Suppressor macrophage treated with lipopolysaccharide for 1 hour (primary cell): ENCODE data around the gene SLC39A5.
"Not testable (repeated sequence)": the region's sequence is repeated elsewhere in the genome, so short reads cannot be mapped to it uniquely, and the experiment has no call there.

Experiments used
- DNase-seq, 3 donors: peaks; one replicate each; pipeline ENCODE4 v3.0.0-alpha.2; 2020 to 2022

SLC39A5 gene

GRCh38 chr12:56248711-56249110 is 18.9 kb downstream of the SLC39A5 start:
- no peak for DNase-seq

DNA sequence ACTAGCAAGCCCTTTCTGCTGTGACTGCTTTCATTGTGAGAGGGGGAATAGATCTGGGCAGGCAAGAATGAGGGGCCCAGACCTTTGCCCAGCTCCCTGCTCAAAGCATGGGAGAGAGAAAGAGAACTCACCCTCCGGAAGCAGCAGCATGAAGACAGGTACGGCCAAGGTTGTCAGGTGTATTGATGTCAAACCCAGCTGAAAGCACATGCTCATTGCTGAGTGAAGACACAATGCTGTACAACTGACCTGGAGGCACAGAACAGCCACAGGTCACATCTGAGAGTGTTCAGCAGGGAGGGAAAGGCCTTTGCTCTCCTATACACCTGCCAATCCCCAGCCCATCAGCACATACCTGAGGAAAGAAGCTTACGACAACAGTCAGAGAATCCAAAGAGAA is 22.8 kb downstream of the SLC39A5 start:
- no peak for DNase-seq

GRCh38 chr12:56253091-56253490 is 23.2 kb downstream of the SLC39A5 start:
- DNase-seq: no peak

GRCh38 chr12:56255671-56256070 is 25.8 kb downstream of the SLC39A5 start:
- DNase-seq: no peak

DNA sequence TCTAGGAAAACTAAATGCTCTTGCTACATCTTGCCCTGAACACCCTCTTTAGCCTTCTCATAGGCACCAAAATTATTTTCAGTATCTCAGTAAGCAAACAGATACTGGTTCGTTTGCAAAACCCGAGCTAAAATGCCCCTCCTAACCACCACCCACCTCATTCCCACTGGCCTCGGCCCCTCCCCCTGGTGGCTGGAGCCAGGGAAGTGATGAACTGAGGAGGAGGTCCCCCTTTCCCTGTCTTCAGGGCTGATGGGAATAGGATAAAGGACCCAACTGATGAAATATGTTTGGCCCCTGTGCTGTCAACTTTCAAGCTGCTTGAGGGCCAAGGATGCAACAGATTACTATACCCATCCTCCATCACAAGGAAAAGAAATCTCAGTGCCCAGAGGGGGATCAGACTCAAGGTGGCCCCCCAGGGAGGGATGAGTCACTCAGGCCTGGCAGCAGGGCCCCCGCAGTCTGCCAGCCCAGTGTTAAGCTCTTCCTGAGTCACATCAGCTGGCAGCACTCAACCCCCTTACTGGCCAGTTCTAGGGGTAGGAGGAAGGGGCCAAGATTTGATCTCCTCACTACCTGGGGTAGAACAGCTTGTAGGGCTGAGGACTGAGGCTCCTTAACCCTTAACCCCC is 26.6 kb downstream of the SLC39A5 start:
- no peak for DNase-seq

DNA sequence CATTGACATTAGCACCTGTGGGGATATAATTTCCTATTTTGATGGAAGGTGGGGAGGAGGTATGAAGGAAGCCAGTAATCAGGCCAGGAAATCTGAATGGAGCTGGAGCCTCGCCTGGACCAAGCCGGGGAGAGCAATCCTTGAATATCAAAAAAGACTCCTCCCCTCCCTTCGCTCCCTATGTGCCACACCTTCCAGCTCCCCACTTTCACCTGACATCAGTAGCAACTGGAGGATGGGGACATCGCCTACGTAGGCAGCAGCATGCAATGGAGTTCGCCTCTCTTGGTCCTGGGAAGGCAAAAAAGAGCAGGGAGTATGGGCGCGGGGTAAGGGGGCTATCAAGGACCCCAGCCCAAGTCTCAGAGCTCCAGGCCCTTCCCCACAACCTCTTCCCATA is 27.2 kb downstream of the SLC39A5 start:
- DNase-seq: no peak

DNA sequence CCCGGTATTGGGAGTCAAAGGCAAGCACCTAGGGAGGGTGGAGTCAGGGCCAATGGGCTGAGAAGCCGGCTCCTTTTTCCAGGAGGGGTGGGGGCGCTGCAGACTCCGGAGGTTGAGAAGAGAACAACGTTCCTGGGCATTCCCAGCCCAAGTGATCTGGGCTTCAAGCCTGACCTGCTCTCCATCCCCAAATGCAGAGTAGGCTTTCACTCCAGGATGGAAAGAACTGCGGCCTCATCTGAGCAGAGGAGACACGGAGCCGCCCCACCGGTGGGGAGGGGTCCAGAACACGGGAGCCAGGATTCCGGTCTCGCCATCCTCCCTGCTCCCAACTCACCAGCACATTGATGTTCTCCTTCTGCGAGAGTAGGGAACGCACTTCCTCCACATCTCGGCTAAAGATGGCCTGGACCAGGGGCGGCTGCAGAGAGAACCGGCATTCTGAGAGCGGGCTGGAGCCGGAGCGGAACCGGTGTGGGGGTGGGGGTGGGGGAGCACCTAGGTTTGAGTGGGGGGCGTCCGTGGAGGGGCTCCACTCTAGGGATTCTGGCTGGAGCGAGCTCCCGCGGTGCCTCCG is 27.7 kb downstream of the SLC39A5 start:
- DNase-seq: peak in 2 of 3 donors; percentile 19 to 21

DNA sequence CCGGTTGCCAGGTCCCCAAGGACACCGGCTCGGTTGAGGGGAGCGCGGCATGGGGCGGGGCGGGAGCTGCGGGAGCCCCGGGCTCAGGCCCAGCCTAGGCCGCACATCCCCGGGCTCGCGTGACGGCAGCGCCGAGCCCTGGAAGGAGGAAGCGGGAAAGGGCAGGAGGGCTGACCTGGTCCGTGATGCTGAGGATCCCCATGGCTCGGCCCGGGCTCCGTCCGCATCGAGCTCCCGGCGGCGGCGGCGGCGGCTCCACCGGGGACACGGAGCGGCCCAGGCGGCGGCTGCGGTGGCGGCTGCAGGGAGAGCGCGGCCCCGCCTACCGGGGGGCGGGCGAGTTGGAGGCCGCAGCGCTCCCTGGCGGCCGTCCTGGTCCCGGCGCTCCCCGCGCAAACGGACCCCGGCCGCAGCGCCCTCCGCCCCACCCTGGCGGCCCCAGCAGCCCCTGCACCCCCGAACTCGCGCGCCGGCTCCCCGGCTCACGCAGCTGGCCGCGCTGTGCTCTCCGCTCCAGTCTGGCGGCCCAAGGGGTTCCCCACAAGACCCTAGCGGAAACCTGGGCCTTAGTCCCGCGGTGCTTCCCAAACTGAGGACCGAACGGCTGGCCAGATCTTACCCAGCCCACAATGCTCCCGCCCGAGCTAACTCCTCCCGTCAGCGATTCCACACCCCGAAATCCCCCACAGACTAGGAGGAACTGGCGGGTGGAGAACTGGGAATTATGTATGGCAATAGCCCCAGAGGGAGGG is 28.4 kb downstream of the SLC39A5 start, which contains the start of gene ANKRD52:
Gene ANKRD52, minus strand, starts transcription at position 317 of the 752 bp plus-strand sequence. Its CDS starts 115 bp downstream, at position 202.
- DNase-seq: peak; percentile 86 to 96 (median 90)

DNA sequence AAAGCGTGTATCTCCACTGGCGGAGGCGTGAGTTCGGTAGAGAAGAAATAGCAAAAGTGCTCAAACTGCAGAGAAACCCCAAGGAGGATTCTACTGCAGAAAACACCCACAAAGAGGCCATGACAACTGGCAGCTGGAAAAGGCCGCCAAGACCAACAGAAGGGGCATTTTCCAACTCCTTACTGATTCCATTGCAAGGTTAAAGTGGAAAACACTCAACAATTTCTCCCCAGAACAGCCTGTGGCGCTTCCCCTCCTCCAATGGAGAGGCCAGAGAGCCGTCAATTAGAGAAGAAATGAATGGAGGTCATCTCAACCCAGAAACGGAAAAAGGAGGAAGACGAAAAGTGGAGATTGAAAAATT is 29.0 kb downstream of the SLC39A5 start:
- DNase-seq: no peak

GRCh38 chr12:56260380-56260779 is 30.5 kb downstream of the SLC39A5 start:
- no peak for DNase-seq

DNA sequence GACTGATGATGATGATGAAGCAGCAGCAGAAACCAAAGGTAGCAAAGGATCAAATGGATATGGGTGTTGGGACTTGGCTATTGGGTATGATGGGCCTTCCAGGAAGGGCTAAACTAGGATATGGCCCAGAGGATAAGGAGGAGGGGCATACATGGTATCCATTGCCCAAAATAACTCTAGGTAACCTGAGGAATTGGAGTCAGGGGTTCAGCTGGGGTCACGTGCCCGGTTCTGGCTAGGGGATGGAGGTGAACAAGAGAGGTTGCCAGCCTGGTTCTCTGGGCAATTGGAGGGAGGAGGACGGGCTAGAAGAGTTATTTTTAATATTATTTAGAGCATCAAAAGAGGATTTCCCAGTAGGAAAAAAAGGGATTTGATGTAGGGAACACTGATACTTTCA is 31.1 kb downstream of the SLC39A5 start:
- no peak for DNase-seq

GRCh38 chr12:56261503-56262232 is 31.8 kb downstream of the SLC39A5 start:
- peak in 1 of 3 donors; percentile 27 for DNase-seq

DNA sequence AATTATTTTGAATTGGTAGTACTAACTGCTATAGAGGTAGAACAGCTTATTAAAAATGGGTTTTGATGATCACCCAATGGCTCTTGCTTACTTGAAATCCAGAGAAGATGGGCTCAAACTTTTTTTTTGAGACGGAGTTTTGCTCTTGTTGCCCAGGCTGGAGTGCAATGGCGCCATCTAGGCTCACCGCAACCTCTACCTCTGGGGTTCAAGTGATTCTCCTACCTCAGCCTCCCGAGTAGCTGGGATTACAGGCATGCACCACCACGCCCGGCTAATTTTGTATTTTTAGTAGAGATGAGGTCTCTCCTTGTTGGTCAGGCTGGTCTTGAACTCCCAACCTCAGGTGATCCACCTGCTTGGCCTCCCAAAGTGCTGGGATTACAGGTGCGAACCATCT is 33.1 kb downstream of the SLC39A5 start:
- DNase-seq: not testable (repeated sequence)

- DNase-seq: not testable (repeated sequence)
These were observed 36.3 kb downstream of the SLC39A5 start for GRCh38 chr12:56266068-56266692.

DNA sequence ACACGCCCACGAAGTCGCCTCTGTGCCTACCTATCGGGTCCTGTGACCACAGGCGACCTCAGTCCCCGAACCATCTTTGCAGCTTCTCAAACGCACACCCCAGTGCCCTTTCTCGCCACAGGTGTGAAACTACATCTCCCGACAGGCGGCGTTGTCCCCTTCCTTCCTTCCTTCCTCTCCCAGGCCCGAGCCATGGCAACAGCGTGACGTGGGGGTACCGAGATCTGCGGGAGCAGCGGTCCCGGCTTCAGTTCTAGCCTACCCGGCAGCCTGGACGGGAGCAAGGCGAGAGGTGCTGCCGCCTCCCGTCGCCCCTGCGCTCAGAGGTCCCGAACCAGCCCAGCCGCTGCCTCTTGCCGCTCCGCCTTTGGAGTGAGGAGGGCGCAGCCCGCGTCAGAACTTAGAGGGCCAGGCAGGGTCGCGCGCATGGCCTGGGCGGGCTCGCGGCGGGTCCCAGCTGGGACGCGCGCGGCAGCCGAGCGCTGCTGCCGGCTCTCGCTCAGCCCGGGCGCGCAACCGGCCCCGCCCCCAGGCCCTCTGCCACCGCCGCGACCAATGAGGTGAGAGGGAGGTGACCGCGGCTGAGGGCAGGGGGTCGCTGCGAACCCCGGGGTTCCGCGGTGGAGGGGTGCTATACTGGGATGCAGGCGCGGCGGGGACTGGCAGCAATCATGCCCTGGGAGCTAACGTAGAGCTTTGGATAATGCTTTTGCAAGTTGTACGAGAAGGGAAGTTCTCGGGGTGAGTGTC is 37.0 kb downstream of the SLC39A5 start, which contains the start of gene COQ10A:
Gene COQ10A, plus strand, starts transcription at position 250 of the 750 bp plus-strand sequence. Its CDS starts 177 bp downstream, at position 427.
- DNase-seq: peak; percentile 80 to 90 (median 84)

GRCh38 chr12:56267443-56268071 is 37.7 kb downstream of the SLC39A5 start:
- DNase-seq: no peak

DNA sequence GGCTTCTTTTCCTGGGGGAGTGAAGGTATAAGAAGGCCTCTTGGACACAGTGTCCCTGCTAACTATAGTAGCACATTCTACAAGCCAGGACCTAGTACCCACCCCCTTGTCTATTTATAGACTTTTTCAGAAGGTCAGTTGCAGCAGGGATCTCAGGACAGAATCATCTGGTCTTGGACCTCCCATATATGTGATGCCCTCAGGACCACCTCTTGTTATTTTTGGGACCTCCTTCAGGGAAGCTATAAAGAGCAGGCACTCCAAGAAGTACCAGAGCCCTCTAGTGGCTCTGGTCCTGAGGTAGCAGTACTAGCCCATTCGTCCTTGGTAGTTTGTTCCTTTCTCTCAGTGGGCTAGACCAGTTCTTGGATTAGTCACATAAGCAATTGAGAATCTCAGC is 41.2 kb downstream of the SLC39A5 start:
- DNase-seq: peak in 2 of 3 donors; percentile 10 to 22

- not testable (repeated sequence) for DNase-seq
These were observed 42.6 kb downstream of the SLC39A5 start for GRCh38 chr12:56272468-56272867.

DNA sequence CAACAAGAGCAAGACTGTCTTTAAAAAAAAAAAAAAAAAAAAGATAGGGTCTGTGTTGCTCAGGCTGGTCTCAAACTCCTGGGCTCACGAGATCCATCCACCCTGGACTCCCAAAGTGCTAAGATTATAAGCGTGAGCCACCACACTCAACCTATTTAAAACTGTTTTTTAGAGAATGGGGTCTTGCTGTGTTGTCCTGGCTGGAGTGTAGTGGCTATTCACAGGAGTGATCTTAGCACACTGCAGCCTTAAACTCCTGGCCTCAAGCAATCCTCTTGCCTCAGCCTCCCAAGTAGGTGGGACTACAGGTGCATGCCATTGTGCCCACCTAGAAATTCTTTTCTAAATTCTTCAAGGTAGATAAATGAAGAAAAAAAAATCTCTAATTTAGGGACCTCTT is 44.4 kb downstream of the SLC39A5 start:
- DNase-seq: no peak

- DNase-seq: no peak
These were observed 49.1 kb downstream of the SLC39A5 start for GRCh38 chr12:56278905-56279304.

GRCh38 chr12:56280849-56281248 is 51.0 kb downstream of the SLC39A5 start:
- no peak for DNase-seq
